Peyer's patch (tissue), 4 donors: Measurements from ENCODE around the gene NR2F2. TPM values are rescaled to one million over a fixed set of nuclear protein-coding genes. Genes with fewer than 3 reads are reported as not detected.

Experiments used
- DNase-seq, 3 donors: peaks; one replicate each; pipeline ENCODE4 v3.0.0-alpha.2; 2017 to 2019
- H3K27ac ChIP-seq, 4 donors: fragments of 200-600 bp; sonication (generic); one replicate each; pipeline ENCODE4 v1.5.1; 2016 to 2019
- H3K27me3 ChIP-seq, 2 donors: fragments of 200-600 bp; sonication (generic); one replicate each; pipeline ENCODE4 v1.5.1; 2019
- H3K36me3 ChIP-seq, 3 donors: fragments of 200-600 bp; sonication (generic); one replicate each; pipeline ENCODE4 v1.5.1; 2016 to 2019
- H3K4me1 ChIP-seq, 4 donors: fragments of 200-600 bp; sonication (generic); one replicate each; pipeline ENCODE4 v1.5.1; 2016 to 2019
- H3K4me3 ChIP-seq, 4 donors: fragments of 200-600 bp; sonication (generic); 1 replicate in 3 of 4; 2 replicates in 1 of 4; pipeline ENCODE4 v1.5.1; 2016 to 2019; ENCODE audit warnings: mild to moderate bottlenecking in 1 of 4
- H3K9me3 ChIP-seq, 4 donors: fragments of 200-600 bp; sonication (generic); one replicate each; pipeline ENCODE4 v1.5.1; 2016 to 2019; ENCODE audit warnings: mild to moderate bottlenecking in 1 of 4
- POLR2A ChIP-seq, 2 donors: fragments of 450-650 bp; IDR thresholded peaks; one replicate each; pipeline ENCODE4 v1.5.1; 2017; ENCODE audit warnings: antibody characterized with exemption in 2 of 2, mild to moderate bottlenecking in 2 of 2, moderate library complexity in 2 of 2
- total RNA-seq, 4 donors: library from RNA; depleted of rRNA; stranded (reverse); fragments of >200 nt; gene quantifications; one replicate each; pipeline ENCODE4 v1.1.0, GENCODE V29; 2016
- TF ChIP-seq, protein P1 (sequence below), 6 experiments: fragments of 450-650 bp in 4 of 6; fragments of 200-600 bp in 2 of 6; sonication (generic) in 1 of 6; IDR thresholded peaks; one replicate each; pipeline ENCODE4 v1.5.1; 2017 to 2019; ENCODE audit warnings: antibody characterized with exemption in 6 of 6, mild to moderate bottlenecking in 3 of 6, moderate library complexity in 1 of 6

The NR2F2 gene
- 10 to 100 TPM in 3 of 4 donors, 1 to 10 TPM in 1; 7.9 to 20.9 (median 15.3) TPM for total RNA-seq

GRCh38 chr15:96330450-96331143, at the start of gene NR2F2:
TSS of gene NR2F2 (plus strand) at chr15:96330700. CDS start at chr15:96332106, 1,406 bp downstream.
- peaks cover 0 to 10% (median 0%) of the 10 kb centered on the region in 3 donors for H3K36me3 ChIP-seq
- H3K27ac ChIP-seq: peak within 1 kb of the TSS; percentile 66 to 95 (median 86)
- peak; percentile 44 to 96 (median 95) for DNase-seq
- TF ChIP-seq, protein P1, sequence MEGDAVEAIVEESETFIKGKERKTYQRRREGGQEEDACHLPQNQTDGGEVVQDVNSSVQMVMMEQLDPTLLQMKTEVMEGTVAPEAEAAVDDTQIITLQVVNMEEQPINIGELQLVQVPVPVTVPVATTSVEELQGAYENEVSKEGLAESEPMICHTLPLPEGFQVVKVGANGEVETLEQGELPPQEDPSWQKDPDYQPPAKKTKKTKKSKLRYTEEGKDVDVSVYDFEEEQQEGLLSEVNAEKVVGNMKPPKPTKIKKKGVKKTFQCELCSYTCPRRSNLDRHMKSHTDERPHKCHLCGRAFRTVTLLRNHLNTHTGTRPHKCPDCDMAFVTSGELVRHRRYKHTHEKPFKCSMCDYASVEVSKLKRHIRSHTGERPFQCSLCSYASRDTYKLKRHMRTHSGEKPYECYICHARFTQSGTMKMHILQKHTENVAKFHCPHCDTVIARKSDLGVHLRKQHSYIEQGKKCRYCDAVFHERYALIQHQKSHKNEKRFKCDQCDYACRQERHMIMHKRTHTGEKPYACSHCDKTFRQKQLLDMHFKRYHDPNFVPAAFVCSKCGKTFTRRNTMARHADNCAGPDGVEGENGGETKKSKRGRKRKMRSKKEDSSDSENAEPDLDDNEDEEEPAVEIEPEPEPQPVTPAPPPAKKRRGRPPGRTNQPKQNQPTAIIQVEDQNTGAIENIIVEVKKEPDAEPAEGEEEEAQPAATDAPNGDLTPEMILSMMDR (IDR thresholded peaks at IDR 0.05): no peak
- TF ChIP-seq POLR2A (IDR thresholded peaks at IDR 0.05): peak; percentile 88 to 94
- H3K9me3 ChIP-seq: no peaks in the 10 kb centered on the region
- H3K27me3 ChIP-seq: no peaks in the 10 kb centered on the region
- peaks cover 0 to 21% (median 0%) of the 10 kb centered on the region in 4 donors for H3K4me1 ChIP-seq
- H3K4me3 ChIP-seq: peak within 1 kb of the TSS; percentile 43 to 85 (median 67)

GRCh38 chr15:96285305-96285704, 45.2 kb upstream of the NR2F2 start:
- TF ChIP-seq, protein P1 (IDR thresholded peaks at IDR 0.05): no peak
- no peak for TF ChIP-seq POLR2A (IDR thresholded peaks at IDR 0.05)
- DNase-seq: no peak
- H3K27me3 ChIP-seq: no peaks in the 10 kb centered on the region
- no peak overlapping the region for H3K27ac ChIP-seq
- no peaks in the 10 kb centered on the region for H3K9me3 ChIP-seq
- no peaks in the 10 kb centered on the region for H3K4me1 ChIP-seq
- H3K36me3 ChIP-seq: peaks cover 0 to 5% (median 0%) of the 10 kb centered on the region in 3 donors
- H3K4me3 ChIP-seq: no peak overlapping the region

DNA sequence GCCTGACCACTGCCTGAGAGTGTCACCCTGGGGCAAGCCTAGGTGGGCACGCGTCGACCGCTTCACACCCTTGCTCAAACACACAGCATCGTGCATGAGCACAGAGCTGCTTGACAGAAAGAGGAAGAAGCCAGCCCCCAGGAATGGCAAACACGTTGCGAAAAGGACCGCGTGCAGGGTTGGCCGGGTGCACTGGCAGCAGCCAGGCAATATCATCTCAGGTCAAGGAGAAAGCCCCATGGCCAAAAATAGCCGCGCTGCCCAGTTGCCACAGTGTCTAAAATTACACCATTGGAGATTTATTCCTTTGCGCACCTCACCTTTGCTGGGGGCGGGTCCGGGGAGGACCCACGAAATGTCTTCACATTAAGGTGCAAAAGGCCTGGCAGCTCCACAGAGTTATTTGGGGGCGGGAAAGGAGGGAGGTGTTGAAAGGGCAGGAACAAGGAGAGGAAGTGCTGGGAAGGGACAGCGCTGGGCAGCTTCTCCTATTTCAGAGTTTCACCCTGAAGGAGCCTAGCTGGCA, 44.7 kb upstream of the NR2F2 start:
- Histone ChIP-seq H3K27me3 (no peaks in the 10 kb centered on the region), H3K4me1 (no peaks in the 10 kb centered on the region), H3K27ac (no peak overlapping the region), H3K9me3 (no peaks in the 10 kb centered on the region), H3K36me3 (peaks cover 0 to 5% (median 0%) of the 10 kb centered on the region in 3 donors), H3K4me3 (no peak overlapping the region)
- TF ChIP-seq, protein P1 (IDR thresholded peaks at IDR 0.05): no peak
- no peak for TF ChIP-seq POLR2A (IDR thresholded peaks at IDR 0.05)
- no peak for DNase-seq

GRCh38 chr15:96290679-96291078, 39.8 kb upstream of the NR2F2 start:
- TF ChIP-seq, protein P1 (IDR thresholded peaks at IDR 0.05): no peak
- TF ChIP-seq POLR2A (IDR thresholded peaks at IDR 0.05): no peak
- Histone ChIP-seq H3K36me3 (no peaks in the 10 kb centered on the region), H3K9me3 (no peaks in the 10 kb centered on the region)

GRCh38 chr15:96292635-96293034, 37.9 kb upstream of the NR2F2 start:
- DNase-seq: no peak
- Histone ChIP-seq H3K27me3 (no peaks in the 10 kb centered on the region), H3K27ac (no peak overlapping the region), H3K36me3 (no peaks in the 10 kb centered on the region), H3K9me3 (no peaks in the 10 kb centered on the region), H3K4me3 (no peak overlapping the region), H3K4me1 (no peaks in the 10 kb centered on the region)
- TF ChIP-seq, protein P1 (IDR thresholded peaks at IDR 0.05): no peak

More at GRCh38 chr15:96290679-96291078, 39.8 kb upstream of the NR2F2 start:
- H3K4me3 ChIP-seq: no peak overlapping the region
- H3K4me1 ChIP-seq: no peaks in the 10 kb centered on the region
- no peaks in the 10 kb centered on the region for H3K27me3 ChIP-seq
- no peak for DNase-seq
- H3K27ac ChIP-seq: no peak overlapping the region
